A549 treated with RU486 at 1 μM for 4 hours (cell line): ENCODE results near the gene ANKRD17. TPM values are rescaled to one million over a fixed set of nuclear protein-coding genes. Genes with fewer than 3 reads are reported as not detected.

Experiments used
- total RNA-seq: library from RNA; stranded (reverse); fragments of 200-300 nt; extraction: Qiagen RNA extraction; gene quantifications from 5 replicates; pipeline ENCODE4 v1.2.3, GENCODE V29; 2022; ENCODE audit warnings: low read depth

ANKRD17 gene
- 21.5 to 26.0 TPM (median 23.0 TPM) in 5 replicates for total RNA-seq

GRCh38 chr4:73258686-73259570 lies at the start of gene ANKRD17:
TSS of gene ANKRD17 (minus strand) at chr4:73258798. CDS start at chr4:73258668, 130 bp downstream.

GRCh38 chr4:73069338-73070073 lies 189.1 kb downstream of the ANKRD17 start, which contains the start of gene COX18:
TSS of gene COX18 (minus strand) at chr4:73069716. CDS start at chr4:73069649, 67 bp downstream.

Other genes starting within 250 kb of the ANKRD17 start
- gene COX18, start 189.1 kb downstream of the ANKRD17 start, total RNA-seq = 5.1 to 7.3 TPM (median 5.5 TPM) in 5 replicates
- 0.06 to 5.8 TPM in 2 of 5 replicates, not detected in the others for gene ALB, start 145.5 kb upstream of the ANKRD17 start, total RNA-seq
- 1.7 to 13.1 TPM (median 2.3 TPM) in 5 replicates for gene AFP, start 177.4 kb upstream of the ANKRD17 start, total RNA-seq
- gene AFM, start 222.9 kb upstream of the ANKRD17 start, total RNA-seq = not detected in 5 replicates